Subcutaneous abdominal adipose tissue (tissue), 5 donors: ENCODE data around the gene STAC2.
"Not testable (repeated sequence)": the region's sequence is repeated elsewhere in the genome, so short reads cannot be mapped to it uniquely, and the experiment has no call there.

Source experiments
- H3K27ac ChIP-seq: one replicate; pipeline ENCODE4 v1.7.0; 2013; ENCODE audit warnings: low read depth, mild to moderate bottlenecking, inconsistent platforms, low read length, moderate library complexity
- H3K27me3 ChIP-seq, 5 donors: one replicate each; pipeline ENCODE4 v1.7.0; 2013; ENCODE audit warnings: low read length in 5 of 5, inconsistent platforms in 1 of 5; ENCODE audit not compliant: control insufficient read depth in 5 of 5, insufficient read depth in 4 of 5
- H3K36me3 ChIP-seq, 5 donors: one replicate each; pipeline ENCODE4 v1.7.0; 2013; ENCODE audit warnings: low read length in 5 of 5; ENCODE audit not compliant: control insufficient read depth in 5 of 5, insufficient read depth in 5 of 5
- H3K4me1 ChIP-seq, 5 donors: one replicate each; pipeline ENCODE4 v1.7.0; 2013; ENCODE audit warnings: low read length in 5 of 5, mild to moderate bottlenecking in 3 of 5, moderate library complexity in 1 of 5; ENCODE audit not compliant: control insufficient read depth in 5 of 5, insufficient read depth in 5 of 5
- H3K4me3 ChIP-seq, 5 donors: one replicate each; pipeline ENCODE4 v1.7.0; 2013; ENCODE audit warnings: low read length in 5 of 5, low read depth in 1 of 5
- H3K9ac ChIP-seq, 5 donors: one replicate each; pipeline ENCODE4 v1.7.0; 2013; ENCODE audit warnings: low read length in 5 of 5, mild to moderate bottlenecking in 4 of 5, moderate library complexity in 3 of 5
- H3K9me3 ChIP-seq, 5 donors: one replicate each; pipeline ENCODE4 v1.7.0; 2013; ENCODE audit warnings: low read length in 5 of 5; ENCODE audit not compliant: control insufficient read depth in 5 of 5
- donor health status: healthy.
- donor health status: healthy.
- donor health status: healthy.
- donor health status: healthy.
- donor health status: healthy.

STAC2 gene, protein sequence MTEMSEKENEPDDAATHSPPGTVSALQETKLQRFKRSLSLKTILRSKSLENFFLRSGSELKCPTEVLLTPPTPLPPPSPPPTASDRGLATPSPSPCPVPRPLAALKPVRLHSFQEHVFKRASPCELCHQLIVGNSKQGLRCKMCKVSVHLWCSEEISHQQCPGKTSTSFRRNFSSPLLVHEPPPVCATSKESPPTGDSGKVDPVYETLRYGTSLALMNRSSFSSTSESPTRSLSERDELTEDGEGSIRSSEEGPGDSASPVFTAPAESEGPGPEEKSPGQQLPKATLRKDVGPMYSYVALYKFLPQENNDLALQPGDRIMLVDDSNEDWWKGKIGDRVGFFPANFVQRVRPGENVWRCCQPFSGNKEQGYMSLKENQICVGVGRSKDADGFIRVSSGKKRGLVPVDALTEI

DNA sequence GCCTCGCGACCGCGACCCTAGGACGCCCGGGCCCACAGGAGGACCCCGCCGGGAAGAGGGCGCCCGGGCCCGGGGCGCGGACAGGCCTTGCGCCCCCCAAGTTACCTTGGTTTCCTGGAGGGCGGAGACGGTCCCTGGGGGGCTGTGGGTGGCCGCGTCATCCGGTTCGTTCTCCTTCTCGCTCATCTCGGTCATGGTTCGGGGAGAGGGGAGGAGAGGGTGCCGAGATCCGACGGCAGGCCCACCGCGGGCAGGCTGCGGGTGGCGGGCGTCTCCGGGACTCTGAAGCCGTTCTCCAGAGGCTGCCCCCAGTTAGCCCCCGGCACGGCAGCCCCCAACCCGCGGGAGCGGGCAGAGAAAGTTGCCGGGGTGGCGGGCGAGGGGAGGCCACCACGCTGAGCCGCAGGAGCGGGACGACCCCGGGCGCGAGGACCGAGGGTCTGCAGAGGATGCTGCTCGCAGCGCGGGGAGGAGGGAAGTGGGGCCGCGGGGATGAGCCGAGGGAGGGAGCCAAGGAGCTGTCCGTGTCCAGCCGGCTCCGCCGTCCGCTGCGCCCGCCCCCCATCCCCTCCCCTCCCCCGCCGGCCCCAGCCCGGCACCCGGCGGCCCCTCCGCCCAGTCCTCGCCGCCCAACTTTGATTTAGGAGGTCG, at the start of gene STAC2:
TSS of gene STAC2 (minus strand) at position 638 of the 651 bp plus-strand sequence. CDS start at position 195, 443 bp downstream.
- H3K36me3 ChIP-seq: no peaks in the 10 kb centered on the region
- H3K27me3 ChIP-seq: peaks cover 17 to 49% (median 44%) of the 10 kb centered on the region in 5 donors
- no peaks in the 10 kb centered on the region for H3K9me3 ChIP-seq
- H3K4me3 ChIP-seq: peak within 1 kb of the TSS; percentile 34 to 54 (median 36)
- H3K9ac ChIP-seq: no peak within 1 kb of the TSS
- no peak within 1 kb of the TSS for H3K27ac ChIP-seq
- peaks cover 0 to 23% (median 18%) of the 10 kb centered on the region in 5 donors for H3K4me1 ChIP-seq

DNA sequence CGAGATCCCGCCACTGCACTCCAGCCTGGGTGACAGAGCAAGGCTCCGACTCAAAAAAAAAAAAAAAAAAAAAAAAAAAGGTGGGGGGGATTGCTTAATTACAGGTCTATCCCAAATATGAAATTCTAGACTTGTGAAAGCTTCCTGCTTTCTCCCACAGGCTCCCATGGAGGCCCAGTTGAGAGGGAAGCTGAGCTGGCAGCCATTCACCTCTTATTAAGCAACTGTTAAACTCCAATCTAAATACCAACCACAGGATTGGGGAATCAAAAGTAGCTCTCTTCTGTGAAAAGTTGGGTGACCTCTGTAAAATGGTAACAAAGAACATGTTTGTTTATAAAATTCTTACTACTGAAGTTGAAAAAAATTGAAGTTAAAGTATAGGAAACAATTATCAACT, 45.8 kb upstream of the STAC2 start:
- peaks cover 11 to 55% (median 34%) of the 10 kb centered on the region in 5 donors for H3K36me3 ChIP-seq
- H3K9me3 ChIP-seq: no peaks in the 10 kb centered on the region
- H3K4me3 ChIP-seq: no peak overlapping the region
- H3K9ac ChIP-seq: no peak overlapping the region
- H3K4me1 ChIP-seq: peaks cover 0 to 4% (median 0%) of the 10 kb centered on the region in 5 donors
- H3K27ac ChIP-seq: peak overlapping the region; percentile 54
- no peaks in the 10 kb centered on the region for H3K27me3 ChIP-seq

DNA sequence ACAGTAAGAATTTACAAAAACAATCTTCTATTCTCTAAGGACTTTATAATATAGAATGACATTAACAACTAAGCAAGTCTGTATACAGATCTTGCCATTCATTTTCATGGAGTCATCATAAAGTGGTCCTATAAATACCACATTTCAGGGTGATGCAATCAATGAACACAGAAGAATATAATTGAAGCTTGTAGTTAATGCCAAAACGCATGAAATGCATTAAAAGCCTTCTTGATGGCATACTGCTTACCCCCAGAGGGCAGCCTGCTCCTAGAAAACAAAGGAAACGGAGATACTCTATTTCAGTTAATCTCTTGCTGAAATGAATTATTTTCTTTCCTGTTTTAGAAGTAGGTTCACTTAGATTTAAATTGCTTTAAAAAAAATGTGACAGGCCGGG, 45.2 kb upstream of the STAC2 start:
- Histone ChIP-seq H3K36me3 (peaks cover 11 to 55% (median 34%) of the 10 kb centered on the region in 5 donors), H3K9ac (no peak overlapping the region), H3K4me1 (peaks cover 0 to 4% (median 0%) of the 10 kb centered on the region in 5 donors), H3K9me3 (no peaks in the 10 kb centered on the region), H3K27ac (peak overlapping the region; percentile 54), H3K27me3 (no peaks in the 10 kb centered on the region), H3K4me3 (no peak overlapping the region)

DNA sequence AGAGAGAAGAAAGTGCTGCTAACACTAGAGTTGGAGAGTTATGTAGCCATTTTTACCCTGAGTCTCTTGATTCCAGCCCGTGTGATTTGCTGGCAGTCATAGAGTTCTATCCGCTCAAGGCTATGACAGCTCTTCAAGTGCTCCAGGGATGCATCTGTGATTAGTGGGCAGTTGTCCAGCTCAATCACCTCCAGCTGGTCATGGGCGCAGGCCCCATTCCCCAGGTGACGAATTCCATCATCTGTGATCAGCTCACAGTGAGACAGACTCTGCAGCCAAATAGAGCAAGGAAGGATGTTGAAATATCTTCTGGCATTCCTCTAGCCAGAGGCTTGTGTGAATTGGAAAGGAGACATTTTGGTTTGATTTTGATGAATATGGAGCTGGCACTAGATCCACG, 38.4 kb upstream of the STAC2 start:
- H3K9me3 ChIP-seq: no peaks in the 10 kb centered on the region
- no peaks in the 10 kb centered on the region for H3K27me3 ChIP-seq
- H3K27ac ChIP-seq: peak overlapping the region; percentile 51
- H3K36me3 ChIP-seq: peaks cover 17 to 73% (median 48%) of the 10 kb centered on the region in 5 donors
- H3K4me3 ChIP-seq: no peak overlapping the region
- H3K4me1 ChIP-seq: peaks cover 0 to 18% (median 5%) of the 10 kb centered on the region in 5 donors
- H3K9ac ChIP-seq: no peak overlapping the region

DNA sequence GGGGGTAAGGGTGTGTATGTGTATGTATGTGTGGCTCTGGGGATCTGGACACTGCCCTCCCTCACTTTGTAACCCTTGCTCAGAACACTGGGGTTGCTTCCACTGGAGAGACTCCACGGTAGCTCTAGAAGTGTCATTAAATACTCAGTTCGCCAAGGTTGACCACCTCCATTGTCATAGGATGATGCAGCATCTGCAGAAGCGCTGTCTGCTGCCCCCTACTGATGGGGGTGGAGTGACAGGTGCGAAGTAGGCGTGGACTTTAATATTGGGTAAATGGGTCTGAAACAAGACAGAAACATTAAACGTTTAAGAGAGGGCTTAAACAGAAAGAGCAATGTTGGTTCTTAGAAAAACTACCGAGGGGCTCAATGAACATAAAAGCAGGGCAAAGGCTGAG, 35.5 kb upstream of the STAC2 start:
- Histone ChIP-seq H3K36me3 (peaks cover 16 to 67% (median 38%) of the 10 kb centered on the region in 5 donors), H3K4me1 (peaks cover 0 to 46% (median 27%) of the 10 kb centered on the region in 5 donors), H3K9ac (no peak overlapping the region), H3K9me3 (no peaks in the 10 kb centered on the region), H3K27ac (no peak overlapping the region), H3K27me3 (no peaks in the 10 kb centered on the region), H3K4me3 (no peak overlapping the region)

DNA sequence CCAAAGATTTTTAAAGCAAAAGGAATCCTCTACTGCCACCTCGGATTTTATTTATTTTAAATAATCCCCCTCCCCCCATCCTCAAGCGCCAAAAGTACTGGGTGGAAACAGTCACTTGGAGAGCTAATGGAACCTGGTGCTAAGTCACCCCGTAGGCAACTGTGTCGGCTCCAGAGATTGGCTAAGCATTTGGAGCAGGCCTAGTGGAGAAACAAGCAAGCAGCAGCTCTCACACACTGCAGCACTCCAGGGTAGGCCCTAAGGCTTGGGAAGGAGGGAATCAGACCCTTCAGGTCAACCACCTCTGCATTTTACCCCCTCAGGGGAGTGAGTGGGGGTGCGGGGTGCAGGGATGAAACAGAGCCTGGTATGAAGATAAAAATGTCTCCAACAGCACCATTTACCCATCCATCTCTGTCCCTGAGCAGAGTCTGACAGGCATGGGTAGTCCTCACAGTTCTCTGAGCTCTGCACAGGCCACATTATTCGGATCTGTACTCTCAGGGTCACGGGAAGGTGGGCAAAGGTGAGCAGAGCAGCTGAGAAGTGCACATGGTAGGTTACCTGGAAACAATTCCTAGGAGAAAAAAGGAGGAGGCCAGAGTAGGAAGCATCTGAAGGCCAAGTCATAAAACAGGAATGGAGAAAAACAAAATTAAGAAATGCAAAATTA, 27.2 kb upstream of the STAC2 start:
- Histone ChIP-seq H3K27ac (peak overlapping the region; percentile 23), H3K27me3 (no peaks in the 10 kb centered on the region), H3K9ac (no peak overlapping the region), H3K36me3 (peaks cover 9 to 31% (median 17%) of the 10 kb centered on the region in 5 donors), H3K9me3 (no peaks in the 10 kb centered on the region), H3K4me3 (no peak overlapping the region), H3K4me1 (peaks cover 3 to 55% (median 24%) of the 10 kb centered on the region in 5 donors)

DNA sequence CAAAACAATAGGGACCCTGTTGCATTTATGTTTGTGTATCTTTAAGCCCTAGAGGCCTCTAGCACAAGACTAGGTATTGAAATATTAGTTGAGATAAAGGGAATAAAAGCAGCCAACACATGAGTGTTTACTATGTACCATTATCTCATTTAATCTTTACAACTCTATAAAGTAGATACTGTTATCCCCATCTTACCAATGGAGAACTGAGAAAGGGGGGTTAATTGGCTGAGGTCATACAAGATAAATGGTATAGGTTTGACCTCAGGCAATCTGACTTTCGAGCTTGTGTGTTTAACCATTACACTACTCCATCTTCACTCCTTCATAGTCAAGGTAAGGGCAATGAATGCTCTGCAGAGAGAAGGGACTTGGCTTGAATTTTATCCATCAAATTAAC, 26.3 kb upstream of the STAC2 start:
- Histone ChIP-seq H3K27ac (no peak overlapping the region), H3K36me3 (peaks cover 5 to 25% (median 13%) of the 10 kb centered on the region in 5 donors), H3K9ac (no peak overlapping the region), H3K27me3 (no peaks in the 10 kb centered on the region), H3K4me3 (no peak overlapping the region), H3K4me1 (peaks cover 3 to 46% (median 18%) of the 10 kb centered on the region in 5 donors), H3K9me3 (no peaks in the 10 kb centered on the region)

DNA sequence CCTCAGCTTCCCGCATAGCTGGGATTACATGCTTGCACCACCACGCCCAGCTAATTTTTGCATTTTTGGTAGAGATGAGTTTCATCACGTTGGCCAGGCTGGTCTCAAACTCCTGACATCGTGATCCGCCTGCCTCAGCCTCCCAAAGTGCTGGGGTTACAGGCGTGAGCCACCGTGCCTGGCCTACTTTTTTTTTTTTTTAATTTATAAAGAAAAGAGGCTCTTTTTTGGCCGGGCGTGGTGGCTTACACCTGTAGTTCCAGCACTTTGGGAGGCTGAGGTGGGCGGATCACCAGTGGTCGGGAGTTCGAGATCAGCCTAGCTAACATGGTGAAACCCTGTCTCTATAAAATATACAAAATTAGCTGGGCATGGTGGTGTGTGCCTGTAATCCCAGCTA, 24.3 kb upstream of the STAC2 start:
- not testable (repeated sequence) for H3K4me3 ChIP-seq, H3K9ac ChIP-seq, H3K27me3 ChIP-seq, H3K9me3 ChIP-seq
- H3K27ac ChIP-seq: peak overlapping the region; percentile 50
- H3K36me3 ChIP-seq: peaks cover 5 to 25% (median 13%) of the 10 kb centered on the region in 5 donors
- peaks cover 3 to 39% (median 14%) of the 10 kb centered on the region in 5 donors for H3K4me1 ChIP-seq

DNA sequence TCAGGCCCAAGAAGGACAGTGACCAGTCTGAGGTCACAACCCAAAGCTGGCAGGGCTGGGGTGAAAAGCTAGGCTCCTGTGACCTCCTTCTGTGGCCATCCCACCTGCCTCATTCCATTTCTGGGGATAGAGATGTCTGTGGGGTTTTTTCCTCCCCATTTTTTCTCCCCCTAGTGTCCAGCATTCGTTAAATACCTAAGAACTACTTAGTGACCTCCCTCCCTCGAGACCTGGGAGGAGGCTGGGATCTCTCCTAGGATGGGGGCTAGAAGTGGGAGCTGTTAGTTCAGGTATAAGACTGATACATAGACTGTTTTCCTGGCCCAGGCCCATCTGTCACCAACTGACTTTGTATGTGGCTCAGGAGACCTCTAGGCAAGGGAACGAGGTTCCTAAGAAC, 20.5 kb upstream of the STAC2 start:
- H3K4me3 ChIP-seq: no peak overlapping the region

More for the DNA sequence above, 20.5 kb upstream of the STAC2 start:
- no peak overlapping the region for H3K27ac ChIP-seq
- H3K9me3 ChIP-seq: no peaks in the 10 kb centered on the region
- peaks cover 6 to 45% (median 26%) of the 10 kb centered on the region in 5 donors for H3K4me1 ChIP-seq
- H3K27me3 ChIP-seq: peaks cover 0 to 3% (median 0%) of the 10 kb centered on the region in 5 donors
- no peak overlapping the region for H3K9ac ChIP-seq
- H3K36me3 ChIP-seq: no peaks in the 10 kb centered on the region
